GM03348 (cell line): ENCODE results near the gene SFXN2.
"Not testable (repeated sequence)": the region's sequence is repeated elsewhere in the genome, so short reads cannot be mapped to it uniquely, and the experiment has no call there.

Source experiments
- DNase-seq: peaks from one replicate; pipeline ENCODE4 v3.0.0; 2012; ENCODE audit warnings: low spot score

SFXN2 gene

DNA sequence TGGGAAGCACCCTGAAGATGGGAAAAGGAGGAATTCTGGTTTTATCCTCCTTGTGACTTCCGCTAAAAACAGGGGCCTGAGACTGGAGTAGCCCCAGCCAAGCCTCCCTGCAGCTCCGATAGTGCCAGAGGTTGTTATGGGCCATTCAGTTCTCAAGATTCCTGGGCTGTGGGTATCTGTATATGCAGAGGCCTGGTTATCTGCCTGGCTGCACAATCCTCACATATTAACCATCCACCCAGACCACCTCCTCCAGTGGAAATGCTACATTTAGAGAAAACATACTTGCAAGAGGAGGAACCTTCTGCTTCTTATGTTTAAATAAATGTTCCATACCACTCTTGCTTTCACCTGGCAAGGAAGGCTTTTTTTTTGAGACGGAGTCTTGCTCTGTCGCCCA, 34.8 kb upstream of the SFXN2 start:
- DNase-seq, result no peak

DNA sequence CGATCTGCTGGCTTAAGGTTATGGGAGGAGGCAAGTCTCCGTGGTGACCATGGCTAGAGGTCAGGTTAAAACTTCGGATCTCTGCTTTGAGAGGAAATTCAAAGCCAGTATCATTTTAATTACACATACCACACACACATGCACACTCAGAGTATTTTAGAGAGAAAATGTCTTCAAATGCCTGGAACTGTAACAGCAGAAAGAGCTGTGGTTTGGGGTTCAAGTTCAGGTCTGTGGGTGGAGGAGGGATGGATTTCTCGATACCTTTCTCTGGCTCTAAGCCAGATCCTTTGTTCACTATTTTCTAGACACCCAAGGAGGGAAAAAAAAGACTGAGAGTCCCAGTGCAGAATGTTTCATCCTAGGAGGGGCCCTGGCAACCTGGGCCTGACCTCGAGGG, 32.7 kb upstream of the SFXN2 start:
- no peak for DNase-seq

DNA sequence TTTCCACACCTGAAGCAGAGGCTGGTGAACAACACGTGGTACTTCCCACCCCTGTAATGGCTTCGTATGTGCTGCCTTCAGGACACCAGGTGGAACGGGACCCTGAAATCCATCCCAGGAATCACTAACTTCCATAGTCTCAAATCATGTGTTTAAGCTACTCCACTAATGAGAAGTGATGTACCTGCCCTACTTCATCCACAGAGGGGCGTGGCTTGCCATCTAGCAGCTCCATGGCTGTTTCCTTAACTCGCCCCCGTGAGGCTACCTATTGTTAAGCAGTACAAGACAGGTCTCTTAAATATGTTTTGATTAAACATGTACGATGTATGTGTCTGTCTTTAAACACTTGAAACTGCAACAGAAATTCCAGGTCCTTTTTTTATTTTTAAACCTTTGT, 32.0 kb upstream of the SFXN2 start:
- DNase-seq, result no peak

- DNase-seq, result no peak
These were observed 31.5 kb upstream of the SFXN2 start for GRCh38 chr10:102682981-102683380.

DNA sequence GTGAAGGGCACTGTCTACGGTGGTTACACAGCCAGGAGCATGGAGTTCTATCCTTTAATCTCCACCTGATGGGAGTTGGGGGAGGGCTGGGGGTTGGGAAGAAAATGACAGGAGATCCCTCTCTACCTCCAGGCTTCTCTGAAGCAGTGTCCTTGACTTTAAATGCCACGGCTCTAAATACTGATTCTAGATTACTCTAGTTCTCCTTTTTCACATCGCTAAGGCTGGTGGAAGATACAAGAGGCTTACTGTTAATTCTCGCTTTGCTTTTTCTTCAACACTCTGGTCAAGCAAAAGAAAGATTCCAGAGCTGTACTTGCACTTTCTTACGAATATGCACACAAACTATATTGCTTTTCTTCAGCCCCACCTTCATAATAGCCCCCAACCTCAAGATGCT, 30.7 kb upstream of the SFXN2 start:
- DNase-seq, result no peak

- DNase-seq, result no peak
These were observed 23.0 kb upstream of the SFXN2 start for GRCh38 chr10:102691285-102692066.

DNA sequence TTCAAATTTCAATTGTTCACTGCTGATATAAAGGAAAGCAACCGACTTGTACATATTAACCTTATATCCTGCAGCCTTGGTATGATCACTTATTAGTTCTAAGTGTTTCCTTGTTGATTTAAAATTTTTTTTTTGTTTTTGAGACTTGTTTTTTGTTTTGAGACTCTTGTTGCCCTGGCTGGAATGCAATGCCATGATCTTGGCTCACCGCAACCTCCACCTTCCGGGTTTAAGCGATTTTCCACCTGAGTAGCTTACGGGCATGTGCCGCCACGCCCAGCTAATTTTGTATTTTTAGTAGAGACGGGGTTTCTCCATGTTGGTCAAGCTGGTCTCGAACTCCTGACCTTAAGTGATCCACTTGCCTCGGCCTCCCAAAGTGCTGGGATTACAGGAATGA, 19.0 kb upstream of the SFXN2 start:
- not testable (repeated sequence) for DNase-seq

GRCh38 chr10:102696736-102697135, 17.7 kb upstream of the SFXN2 start:
- no peak for DNase-seq

- DNase-seq, result no peak
These were observed 15.5 kb upstream of the SFXN2 start for GRCh38 chr10:102698894-102699293.

GRCh38 chr10:102701272-102701671, 13.2 kb upstream of the SFXN2 start:
- no peak for DNase-seq

DNA sequence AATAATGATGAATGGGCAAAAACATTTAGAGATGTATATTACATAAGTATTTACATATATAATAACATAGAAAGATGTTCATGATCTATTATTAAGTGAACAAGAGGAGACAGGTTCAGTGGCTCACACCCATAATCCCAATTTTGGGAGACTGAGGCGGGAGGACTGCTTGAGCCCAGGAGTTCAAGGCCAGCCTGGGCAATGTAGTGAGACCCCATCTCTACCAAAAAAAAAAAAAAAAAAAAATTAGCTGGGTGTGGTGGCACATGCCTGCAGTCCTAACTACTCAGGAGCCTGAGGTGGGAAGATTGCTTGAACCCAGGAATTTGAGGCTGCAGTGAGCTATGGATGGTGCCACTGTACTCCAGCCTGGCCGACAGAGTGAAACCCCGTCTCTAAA, 12.6 kb upstream of the SFXN2 start:
- no peak for DNase-seq

DNA sequence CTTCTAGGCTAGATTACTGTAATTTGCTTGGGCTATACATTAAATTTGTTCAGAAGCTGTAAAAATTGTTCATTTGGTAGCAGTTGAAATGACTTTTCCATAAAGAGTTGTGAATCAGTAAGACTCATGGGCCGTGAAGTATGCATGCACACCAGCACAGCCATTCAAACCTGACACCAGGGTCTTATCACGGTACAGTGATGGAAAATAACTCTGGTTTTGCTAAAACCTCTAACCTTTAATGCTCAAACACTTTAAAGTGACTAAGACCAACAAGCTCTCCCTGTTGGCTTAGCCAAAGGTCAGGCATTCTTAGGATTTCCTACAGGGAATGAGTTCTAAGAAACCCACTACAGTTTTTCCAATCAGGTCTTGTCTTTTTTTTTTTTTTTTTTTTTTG, 11.7 kb upstream of the SFXN2 start:
- DNase-seq, result no peak

- peak; percentile 15 for DNase-seq
These were observed 9.5 kb upstream of the SFXN2 start for GRCh38 chr10:102704915-102705314.

DNA sequence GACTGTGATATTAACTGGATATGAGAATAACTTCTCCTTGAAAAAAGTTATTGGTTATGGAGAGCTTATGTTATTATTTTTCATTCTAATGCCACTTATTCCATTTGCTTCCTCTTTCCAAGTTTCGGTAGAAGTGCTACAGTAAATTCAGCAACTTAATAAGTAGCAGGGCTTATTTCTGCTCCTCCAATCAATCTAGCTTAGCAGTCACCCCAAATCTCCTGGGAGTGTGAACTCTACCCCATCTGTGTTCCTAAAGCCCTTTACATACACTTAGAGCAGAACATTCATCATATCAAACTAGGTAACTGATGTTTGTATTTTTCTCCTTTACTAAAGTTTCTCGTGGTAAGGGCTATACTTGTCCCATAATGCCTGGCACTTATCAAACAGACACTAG, 8.9 kb upstream of the SFXN2 start:
- DNase-seq, result no peak

- peak; percentile 65 for DNase-seq
These were observed 3.8 kb upstream of the SFXN2 start for GRCh38 chr10:102710609-102711008.

- DNase-seq, result no peak
These were observed 2.3 kb upstream of the SFXN2 start for GRCh38 chr10:102712089-102712488.

DNA sequence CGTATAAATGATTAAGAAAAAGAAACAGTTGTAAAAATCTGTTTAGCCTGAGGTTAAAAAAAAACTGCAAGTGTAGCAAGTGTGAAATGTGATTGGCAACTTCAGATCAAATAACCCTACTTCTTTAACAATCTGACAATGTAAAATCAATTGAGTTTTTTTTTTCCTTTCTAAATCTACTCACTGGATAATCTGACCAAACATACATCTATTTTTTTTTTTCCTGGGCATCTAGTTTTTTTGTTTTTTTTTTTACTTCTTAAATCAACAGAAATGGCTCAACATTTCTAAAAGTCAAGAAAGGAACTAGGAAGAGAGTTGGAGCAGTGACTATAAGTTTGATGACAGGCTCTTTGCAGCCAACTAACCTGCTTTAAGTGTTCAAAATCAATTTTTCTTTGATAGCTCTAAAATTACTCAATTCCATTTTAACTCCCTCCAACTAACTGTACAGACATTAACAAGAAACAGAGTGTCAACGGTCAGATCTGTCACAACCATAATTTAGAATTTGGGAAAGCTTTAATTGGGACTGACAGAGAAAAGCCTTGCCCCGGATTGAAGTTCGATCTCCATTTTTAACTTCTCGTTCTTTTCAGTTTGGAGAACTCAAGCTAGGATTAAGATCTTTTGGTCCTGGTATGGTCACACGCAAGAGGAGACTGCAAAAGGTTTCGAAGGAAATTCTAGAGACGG, 1.4 kb upstream of the SFXN2 start:
- no peak for DNase-seq

- DNase-seq, result no peak
These were observed 960 bp upstream of the SFXN2 start for GRCh38 chr10:102713539-102713813.

DNA sequence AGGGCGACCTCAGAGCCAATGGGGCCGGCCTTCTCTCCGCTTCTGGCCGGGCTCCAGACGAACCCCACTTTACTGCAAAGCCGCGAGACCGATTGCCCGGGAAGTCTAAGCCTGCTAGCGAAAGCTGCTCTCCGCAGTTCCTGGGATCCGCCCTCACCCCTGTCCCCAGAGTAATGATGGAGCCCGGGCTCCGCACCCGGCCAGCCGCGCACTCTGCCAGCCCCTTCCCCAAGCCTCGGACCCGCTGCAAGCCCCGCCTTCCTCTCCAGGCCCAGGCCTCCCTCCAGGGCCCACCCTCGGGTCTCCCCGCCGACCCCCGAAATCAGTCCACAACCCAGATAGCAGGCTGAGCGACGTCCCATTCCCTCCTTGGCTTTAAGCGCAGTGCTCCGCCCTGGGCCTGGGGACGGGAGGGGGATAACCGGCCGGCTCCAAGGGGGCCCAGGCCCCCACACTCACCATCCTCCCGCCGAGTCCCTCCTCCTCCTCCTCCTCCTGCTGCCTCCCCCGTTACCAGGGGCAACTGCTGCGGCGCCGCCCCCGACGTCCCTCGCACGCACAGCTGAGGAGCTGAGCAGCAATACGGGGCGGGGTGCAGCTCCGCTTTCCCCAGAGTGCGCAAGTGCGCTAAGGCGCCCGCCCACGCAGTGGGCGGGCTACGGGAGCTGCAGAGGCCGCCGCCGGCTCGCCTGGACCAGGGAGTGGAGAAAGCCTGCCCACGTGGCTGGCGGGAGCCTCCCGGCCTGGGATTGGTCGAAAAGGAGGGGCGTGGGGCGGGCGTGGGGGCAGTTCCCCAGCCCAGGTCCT, 419 bp upstream of the SFXN2 start, which contains the start of gene ARL3:
ARL3 (minus strand) TSS at position 584 of the 807 bp plus-strand sequence; CDS start at position 462, 122 bp downstream.
- peak; percentile 97 for DNase-seq

GRCh38 chr10:102715880-102716279, 1.4 kb downstream of the SFXN2 start:
- DNase-seq, result no peak

- not testable (repeated sequence) for DNase-seq
These were observed 2.6 kb downstream of the SFXN2 start for GRCh38 chr10:102716900-102717565.

DNA sequence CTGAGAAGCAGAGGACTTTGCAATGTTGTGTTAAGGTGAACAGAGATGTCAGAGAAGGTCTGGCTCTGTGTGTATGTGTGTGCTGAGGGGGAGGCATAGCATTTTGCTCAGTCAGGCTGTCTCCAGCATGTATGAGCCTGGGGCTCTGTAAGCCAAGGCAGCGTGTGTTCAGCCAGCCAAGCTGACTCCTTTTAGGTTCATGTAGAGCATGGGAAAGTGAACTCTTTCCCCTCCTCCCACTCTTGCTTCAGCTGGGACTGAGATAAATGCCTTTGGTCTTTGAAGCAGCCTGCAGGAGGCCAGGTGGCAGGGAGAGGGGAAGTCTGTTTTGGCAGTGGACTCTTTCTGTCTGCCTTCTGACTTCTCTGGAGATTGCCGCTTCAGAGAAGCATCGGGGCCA, 3.8 kb downstream of the SFXN2 start:
- DNase-seq, result no peak
